ENCODE results near the gene EXOSC5. TPM values are rescaled to one million over a fixed set of nuclear protein-coding genes. Genes with fewer than 3 reads are reported as not detected.
A peak's percentile ranks its signal among the peaks of the same experiment; 100 is the strongest.

EXOSC5 gene
- total and polyA plus RNA-seq, 9 of the 15 experiments (the other 6 are each of a cell fraction or from before 2014, with no cell fraction given) = 10.9 to 75.5 (median 37.8) TPM

GRCh38 chr19:41352609-41353465 is 44.3 kb downstream of the EXOSC5 start (continued):
- TF ChIP-seq FOXJ3 (CRISPR knock-in tag; IDR thresholded peaks at IDR 0.05) (no peak), SP1 (CRISPR knock-in tag; IDR thresholded peaks at IDR 0.05) (no peak; the same call in none of the 2 replicates), TCF7 (IDR thresholded peaks at IDR 0.05; ENCODE audit: borderline replicate concordance) (no peak), PCBP2 (IDR thresholded peaks at IDR 0.05; ENCODE audit: low read depth, low read length, poor library complexity, severe bottlenecking) (no peak), RB1 (IDR thresholded peaks at IDR 0.05; ENCODE audit: low read depth) (peak; percentile 10; the same call in 1 of the 2 replicates), HDAC8 (tag; IDR thresholded peaks at IDR 0.05) (no peak), ZBTB5 (IDR thresholded peaks at IDR 0.05) (no peak), NFIC (IDR thresholded peaks at IDR 0.05) (0 out of 2 replicates have a peak, but pooled peaks have one; percentile 7), ZBTB8A (IDR thresholded peaks at IDR 0.05; ENCODE audit: partially characterized antibody) (no peak), KDM1A (IDR thresholded peaks at IDR 0.05) (peak in 1 of 2 experiments; percentile 81; a peak in 2 of 4 replicates), SRSF9 (IDR thresholded peaks at IDR 0.05; ENCODE audit: borderline replicate concordance, low read depth, low read length) (no peak), POU5F1 (IDR thresholded peaks at IDR 0.05; ENCODE audit: borderline replicate concordance, low read depth, low read length, partially characterized antibody) (no peak), GMEB1 (CRISPR knock-in tag; IDR thresholded peaks at IDR 0.05) (no peak), ZNF274 (IDR thresholded peaks at IDR 0.05; ENCODE audit: borderline replicate concordance, low read depth, low read length) (no peak), RBM15 (IDR thresholded peaks at IDR 0.05; ENCODE audit: insufficient read depth, low read length) (no peak), HMBOX1 (IDR thresholded peaks at IDR 0.05) (no peak), HLTF (IDR thresholded peaks at IDR 0.05) (no peak), ZNF699 (CRISPR knock-in tag; IDR thresholded peaks at IDR 0.05; ENCODE audit: insufficient replicate concordance) (no peak), CREM (IDR thresholded peaks at IDR 0.05; ENCODE audit: low read depth) (0 out of 2 replicates have a peak, but pooled peaks have one; percentile 7), ZNF696 (CRISPR knock-in tag; conservative IDR thresholded peaks at IDR 0.05) (no peak), ZNF766 (CRISPR knock-in tag; conservative IDR thresholded peaks at IDR 0.05) (no peak)
